NCI-H1092 treated with DMSO at 0.1 percent for 48 hours (cell line): ENCODE measurements around the gene SH3D19.
"Not testable (repeated sequence)": the region's sequence is repeated elsewhere in the genome, so short reads cannot be mapped to it uniquely, and the experiment has no call there.

Source experiments
- DNase-seq: peaks from one replicate; lab custom pipeline; 2025; lab: John Stamatoyannopoulos, UW

SH3D19 gene

DNA sequence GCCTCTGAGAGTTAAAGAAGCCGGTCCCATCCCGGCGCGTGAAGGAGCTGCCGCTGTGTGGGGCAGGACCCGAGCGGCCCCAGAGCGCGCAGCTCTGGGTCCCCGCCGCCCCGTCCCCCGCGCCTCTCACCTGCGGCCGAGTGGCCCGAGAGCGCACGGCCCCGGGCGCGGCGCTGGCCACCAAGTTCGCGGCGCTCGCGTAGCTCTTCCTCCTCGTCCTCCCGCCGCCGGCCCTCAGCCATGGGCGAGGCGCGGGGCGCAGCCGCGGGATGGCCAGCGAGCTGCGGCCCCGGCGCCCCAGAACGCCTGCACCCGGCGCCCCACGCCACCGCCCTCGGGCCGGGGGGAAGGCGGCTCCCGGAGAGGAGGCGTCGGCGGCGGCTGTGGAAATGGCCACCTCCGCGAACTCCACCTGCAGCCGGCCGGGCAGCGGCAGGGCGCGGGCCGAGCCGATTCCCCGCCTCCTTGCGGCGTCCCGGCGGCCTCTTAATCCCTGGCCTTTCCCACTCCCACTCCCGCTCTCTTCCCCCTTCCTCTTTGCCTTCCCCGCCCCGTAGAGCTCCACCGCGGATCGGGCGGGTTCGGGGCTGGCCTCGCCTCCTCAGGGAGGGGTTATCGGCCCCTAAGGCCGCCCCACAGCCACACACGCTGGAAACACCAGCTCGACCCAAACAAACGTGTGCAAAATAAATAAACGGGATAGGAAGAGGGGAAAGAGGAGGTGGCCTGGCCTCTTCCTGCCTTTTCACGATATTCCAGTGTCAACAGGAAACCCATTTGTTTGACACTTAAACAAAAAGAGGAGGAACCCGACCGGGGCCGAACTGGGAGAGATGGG is at the start of gene SH3D19:
Gene SH3D19, minus strand, starts transcription at position 495 of the 838 bp plus-strand sequence. Its CDS starts 253 bp downstream, at position 242.
- peak; percentile 28 for DNase-seq

DNA sequence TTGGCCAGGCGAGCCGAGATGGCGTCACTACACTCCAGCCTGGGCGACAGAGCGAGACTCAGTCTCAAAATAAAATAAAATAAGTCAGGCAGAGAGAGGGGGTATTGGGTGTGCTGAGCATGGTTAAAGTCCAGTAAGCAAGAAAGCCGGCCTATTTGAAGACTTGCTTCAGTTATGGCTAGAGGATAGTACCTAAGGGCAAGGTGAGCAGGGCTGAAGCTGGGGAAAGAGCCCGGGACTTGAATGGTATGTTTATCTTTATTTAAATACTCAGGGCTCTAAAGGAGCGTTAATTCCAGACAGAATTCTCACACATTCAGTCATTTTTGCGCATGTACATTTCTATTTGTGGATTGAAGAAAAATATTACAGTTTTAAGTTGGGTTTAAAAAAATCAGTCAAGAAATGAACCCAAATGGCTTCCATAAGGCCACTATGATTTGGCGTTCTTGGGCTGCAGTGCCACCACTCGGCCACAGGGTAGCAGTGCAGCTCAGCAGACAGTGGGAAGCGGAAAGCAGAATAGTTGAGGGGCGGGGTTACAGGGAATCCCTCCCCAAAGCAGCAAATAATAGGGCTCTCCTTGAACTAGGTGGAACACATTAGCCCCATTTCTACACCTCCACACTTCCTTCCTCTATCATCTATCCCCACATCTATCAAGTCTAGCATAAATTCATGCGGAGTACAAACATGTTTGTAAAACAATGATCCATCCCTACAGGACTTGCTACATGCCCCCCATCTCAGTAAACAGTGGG is 37.2 kb upstream of the SH3D19 start:
- peak; percentile 86 for DNase-seq

- no peak for DNase-seq
Observed at GRCh38 chr4:151361966-151362365, 36.6 kb upstream of the SH3D19 start.

- no peak for DNase-seq
Observed at GRCh38 chr4:151361126-151361525, 35.7 kb upstream of the SH3D19 start.

GRCh38 chr4:151359576-151359975 is 34.2 kb upstream of the SH3D19 start:
- peak; percentile 22 for DNase-seq

DNA sequence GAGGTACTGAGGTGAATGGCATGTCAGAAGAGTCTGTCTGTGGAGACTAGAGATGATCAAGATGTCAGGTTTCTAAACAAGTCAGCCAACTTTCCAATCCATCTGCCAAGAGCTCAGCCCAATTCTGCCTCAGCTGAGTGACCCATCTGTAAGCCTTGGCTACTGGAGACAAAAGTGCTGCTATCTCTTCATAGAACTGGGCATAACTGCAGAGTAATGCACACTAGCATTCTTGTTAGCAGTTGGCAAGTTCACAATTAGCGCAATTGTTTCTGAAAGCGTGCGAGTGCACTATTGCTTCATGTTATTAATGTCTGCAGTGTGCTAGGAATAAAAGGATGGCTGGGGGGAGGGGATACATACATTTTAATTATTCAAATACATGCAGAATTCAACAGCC is 32.9 kb upstream of the SH3D19 start:
- no peak for DNase-seq

GRCh38 chr4:151356510-151356909 is 31.1 kb upstream of the SH3D19 start:
- DNase-seq = no peak

DNA sequence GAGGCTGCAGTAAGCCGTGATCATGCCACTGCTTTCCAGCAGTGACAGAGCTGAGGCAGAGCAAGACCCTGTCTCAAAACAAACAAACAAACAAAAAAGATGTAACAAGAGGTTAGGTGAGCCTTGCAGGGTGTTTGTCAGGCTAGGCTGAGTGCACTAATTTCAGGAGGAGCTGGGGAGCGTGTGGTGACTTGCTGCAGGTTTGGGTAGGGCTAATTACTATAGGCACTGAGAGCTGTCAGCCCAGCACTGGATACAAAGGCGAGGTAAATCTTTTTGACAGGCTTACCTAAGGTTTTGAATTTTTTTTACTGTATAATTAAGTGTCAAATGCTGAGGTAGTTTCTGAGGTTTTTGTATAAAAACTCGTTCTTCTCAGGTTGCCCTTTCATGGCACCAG is 29.8 kb upstream of the SH3D19 start:
- no peak for DNase-seq

GRCh38 chr4:151347490-151348235 is 22.3 kb upstream of the SH3D19 start:
- DNase-seq = no peak

DNA sequence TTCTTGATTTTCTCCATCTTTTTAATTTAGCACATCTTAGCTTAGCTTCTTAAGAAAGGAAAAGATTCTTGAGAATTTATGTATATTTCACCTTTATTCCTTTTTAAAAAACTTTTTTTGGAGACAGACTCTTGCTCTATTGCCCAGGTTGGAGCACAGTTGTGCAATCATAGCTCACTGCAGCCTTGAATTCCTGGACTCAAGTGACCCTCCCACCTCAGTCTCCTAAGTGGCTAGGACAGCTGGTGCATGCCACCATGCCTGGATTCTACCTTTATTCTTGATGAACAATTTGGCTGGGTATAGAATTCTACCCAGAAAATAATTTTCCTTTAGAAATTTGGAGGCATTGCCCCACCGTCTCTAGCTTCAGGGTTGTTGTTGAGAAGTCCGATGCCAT is 19.5 kb upstream of the SH3D19 start:
- DNase-seq = no peak

DNA sequence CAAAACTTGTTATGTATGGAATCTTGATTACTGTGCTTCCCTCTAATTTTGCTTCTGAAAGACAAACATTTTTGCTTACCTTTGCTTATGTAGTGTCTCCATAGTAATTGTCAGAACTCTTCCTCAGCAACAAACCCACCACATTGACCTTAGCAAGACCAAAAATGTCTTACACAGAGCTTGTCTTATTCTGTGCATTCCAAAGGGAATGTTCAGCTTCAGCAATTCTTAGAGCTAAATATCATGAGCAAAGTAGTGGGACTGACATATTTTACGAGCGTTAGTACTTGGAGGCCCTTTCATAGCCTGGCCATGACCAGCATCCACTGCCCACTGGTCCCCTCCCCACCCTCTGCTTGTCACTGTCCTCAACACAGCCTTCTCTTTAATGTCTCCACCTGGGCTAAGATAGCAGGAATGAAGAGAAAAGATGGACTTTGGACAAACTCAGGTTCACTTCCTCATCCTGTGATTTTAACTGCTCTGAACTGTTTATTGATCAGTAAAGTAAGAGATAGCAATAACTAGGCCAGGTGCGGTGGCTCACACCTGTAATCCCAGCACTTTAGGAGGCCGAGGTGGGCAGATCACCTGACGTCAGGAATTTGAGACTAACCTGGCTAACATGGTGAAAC is 15.5 kb upstream of the SH3D19 start:
- DNase-seq = no peak

DNA sequence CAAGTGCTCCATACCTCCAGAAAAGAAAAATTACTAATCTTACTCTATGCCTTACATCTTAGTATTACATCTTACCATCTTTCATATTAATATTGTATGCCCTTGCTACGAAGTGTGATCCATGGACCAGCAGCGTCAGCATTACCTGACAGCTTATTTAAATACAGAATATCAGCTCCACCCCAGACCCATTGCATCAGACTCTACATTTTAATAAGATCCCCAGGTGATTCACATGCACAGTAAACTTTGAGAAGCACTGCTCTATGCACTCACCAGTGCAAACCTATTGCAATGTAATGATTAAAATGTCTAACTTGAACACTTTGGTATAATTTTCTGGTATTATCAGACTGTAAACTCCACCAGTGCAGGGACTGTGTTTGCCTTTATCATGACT is 14.1 kb upstream of the SH3D19 start:
- no peak for DNase-seq

GRCh38 chr4:151331276-151332042 is 6.1 kb upstream of the SH3D19 start:
- DNase-seq = no peak

GRCh38 chr4:151329217-151330007 is 4.0 kb upstream of the SH3D19 start:
- no peak for DNase-seq

DNA sequence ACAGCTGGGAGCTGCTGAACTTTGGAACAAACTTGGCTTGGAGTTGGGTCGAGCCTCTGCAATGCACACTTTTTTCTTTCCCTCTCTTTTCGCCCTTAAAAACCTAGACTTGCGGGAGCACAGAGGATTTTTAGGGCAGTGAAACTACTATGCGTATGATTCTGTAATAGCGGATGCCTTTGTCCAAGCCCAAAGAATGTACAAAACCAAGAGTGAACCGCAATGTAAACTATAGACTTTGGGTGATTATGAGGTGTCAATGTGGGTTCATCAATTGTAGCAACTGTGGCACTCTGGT is 493 bp upstream of the SH3D19 start:
- no peak for DNase-seq

DNA sequence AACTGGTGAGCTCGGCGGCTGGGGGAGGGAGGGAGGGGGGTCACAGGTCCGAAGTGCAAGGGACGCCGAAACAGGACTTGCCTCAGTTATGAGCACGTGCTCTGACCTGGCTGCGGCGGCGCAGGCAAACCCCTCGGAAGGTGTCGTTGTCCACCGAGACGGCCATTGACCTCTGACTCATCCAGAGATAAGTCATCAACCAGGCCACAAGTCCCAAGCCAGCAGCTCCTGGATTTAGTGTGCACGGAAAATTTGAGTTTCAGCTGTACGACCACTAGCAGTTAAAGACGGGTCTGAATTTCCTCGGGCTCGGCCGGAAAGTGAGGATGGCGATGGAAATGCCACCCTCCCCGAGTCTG is 674 bp downstream of the SH3D19 start:
- DNase-seq = no peak

- DNase-seq = no peak
Observed at GRCh38 chr4:151324124-151324751, 1.2 kb downstream of the SH3D19 start.

DNA sequence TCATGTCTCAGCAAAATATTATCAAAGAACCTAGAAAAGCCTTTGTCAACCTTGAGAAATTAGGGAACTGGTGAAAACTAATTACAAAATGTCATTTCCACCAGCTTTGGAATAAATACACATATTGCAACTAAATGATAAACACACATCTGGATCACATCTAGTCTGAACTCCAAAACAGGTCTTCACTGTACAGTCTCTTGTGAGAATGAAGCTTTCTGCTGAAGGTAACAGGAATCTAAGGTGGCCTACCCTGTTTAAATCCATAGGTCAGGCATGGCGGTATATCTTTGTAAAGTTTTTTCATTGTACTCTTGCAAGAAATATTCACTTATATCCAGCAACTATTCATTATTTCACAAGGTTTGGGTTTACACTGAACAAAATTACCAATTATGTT is 1.7 kb downstream of the SH3D19 start:
- DNase-seq = no peak

DNA sequence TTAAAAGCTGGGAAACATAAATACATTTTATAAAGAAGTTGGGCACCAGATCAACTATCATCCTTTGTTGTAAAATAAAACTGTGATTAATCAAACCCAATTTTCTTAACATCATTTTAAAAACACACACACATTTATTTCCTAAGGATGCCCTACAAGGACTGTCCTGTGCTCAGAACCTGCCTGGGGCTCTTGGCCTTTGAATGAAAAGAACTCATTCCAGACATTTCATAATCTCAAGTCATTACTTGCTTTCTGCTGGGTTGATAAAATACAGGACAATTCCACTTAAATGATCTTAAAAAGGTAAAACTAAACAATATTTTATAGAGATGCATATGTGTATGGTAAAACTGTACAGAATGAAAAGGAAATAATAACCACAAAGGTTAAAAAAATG is 2.8 kb downstream of the SH3D19 start:
- no peak for DNase-seq

GRCh38 chr4:151322161-151322560 is 3.2 kb downstream of the SH3D19 start:
- not testable (repeated sequence) for DNase-seq
